Measurements from ENCODE around the gene BIN1. TPM values are rescaled to one million over a fixed set of nuclear protein-coding genes. Genes with fewer than 3 reads are reported as not detected.

BIN1 gene
- total RNA-seq, 1 donor from 2014 or later = 26.9 TPM

DNA sequence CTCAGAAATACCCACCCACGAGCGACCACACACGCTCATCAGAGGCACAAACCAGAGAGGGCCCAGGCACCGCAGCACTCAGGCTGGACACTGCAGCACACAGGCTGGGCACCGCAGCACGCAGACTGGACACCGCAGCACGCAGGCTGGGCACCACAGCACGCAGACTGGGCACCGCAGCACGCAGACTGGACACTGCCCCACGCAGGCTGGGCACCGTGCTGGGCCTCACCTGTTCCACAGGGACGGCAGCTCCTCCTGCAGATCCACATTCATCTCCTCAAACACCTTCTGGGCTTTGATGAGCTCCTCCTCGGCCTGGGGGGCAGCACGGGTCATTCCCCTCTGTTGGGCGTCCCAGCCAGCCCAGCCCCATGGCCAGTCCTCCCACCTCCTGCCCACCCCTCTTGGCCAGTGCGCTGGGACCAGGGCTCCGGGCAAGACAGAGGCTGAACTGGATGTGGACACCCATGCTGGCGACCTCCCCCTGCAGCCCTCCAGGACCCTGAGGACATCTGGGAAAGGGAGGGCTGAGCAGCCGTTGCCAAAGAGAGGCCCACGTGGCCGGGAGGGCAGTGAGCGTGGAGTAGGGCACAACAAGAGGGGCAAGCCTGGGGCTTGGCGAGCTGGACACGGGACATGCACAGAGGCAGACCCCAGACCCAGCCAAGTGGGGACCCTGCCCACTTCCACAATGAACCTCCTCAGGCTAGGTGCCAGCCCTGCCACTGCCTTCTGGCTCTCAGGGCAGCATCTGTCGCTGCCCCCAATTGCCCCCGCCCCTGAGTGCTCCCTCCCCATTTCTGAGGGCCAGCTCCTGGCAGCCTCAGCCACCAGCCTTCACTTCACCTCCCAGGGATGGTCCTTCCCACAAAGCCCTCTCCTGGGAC, 43.0 kb downstream of the BIN1 start:
- H3K27me3 Mint-ChIP-seq (ENCODE audit: insufficient read depth, low read depth) = no peaks in the 10 kb centered on the region
- Histone ChIP-seq H4K20me1 (ENCODE audit: low read depth) (no peaks in the 10 kb centered on the region), H3K27ac (no peak overlapping the region), H3K4me3 (no peak overlapping the region), H3K4me2 (no peak overlapping the region), H3K36me3 (no peaks in the 10 kb centered on the region), H3F3A (ENCODE audit: low read depth) (no peaks in the 10 kb centered on the region), H3K4me1 (no peaks in the 10 kb centered on the region), H3K27me3 (no peaks in the 10 kb centered on the region), H3K9ac (no peak overlapping the region), H3K9me3 (ENCODE audit: low read depth) (no peaks in the 10 kb centered on the region), H3K79me2 (ENCODE audit: low read depth) (no peaks in the 10 kb centered on the region), H2AFZ (replicated peaks) (no peak overlapping the region)
- H3K4me3 Mint-ChIP-seq = no peak overlapping the region
- H3K36me3 Mint-ChIP-seq = no peaks in the 10 kb centered on the region
- no peak for TF ChIP-seq EZH2 (IDR thresholded peaks at IDR 0.05)
- TF ChIP-seq EZH2phosphoT487 (IDR thresholded peaks at IDR 0.05) = no peak
- TF ChIP-seq, protein P1, sequence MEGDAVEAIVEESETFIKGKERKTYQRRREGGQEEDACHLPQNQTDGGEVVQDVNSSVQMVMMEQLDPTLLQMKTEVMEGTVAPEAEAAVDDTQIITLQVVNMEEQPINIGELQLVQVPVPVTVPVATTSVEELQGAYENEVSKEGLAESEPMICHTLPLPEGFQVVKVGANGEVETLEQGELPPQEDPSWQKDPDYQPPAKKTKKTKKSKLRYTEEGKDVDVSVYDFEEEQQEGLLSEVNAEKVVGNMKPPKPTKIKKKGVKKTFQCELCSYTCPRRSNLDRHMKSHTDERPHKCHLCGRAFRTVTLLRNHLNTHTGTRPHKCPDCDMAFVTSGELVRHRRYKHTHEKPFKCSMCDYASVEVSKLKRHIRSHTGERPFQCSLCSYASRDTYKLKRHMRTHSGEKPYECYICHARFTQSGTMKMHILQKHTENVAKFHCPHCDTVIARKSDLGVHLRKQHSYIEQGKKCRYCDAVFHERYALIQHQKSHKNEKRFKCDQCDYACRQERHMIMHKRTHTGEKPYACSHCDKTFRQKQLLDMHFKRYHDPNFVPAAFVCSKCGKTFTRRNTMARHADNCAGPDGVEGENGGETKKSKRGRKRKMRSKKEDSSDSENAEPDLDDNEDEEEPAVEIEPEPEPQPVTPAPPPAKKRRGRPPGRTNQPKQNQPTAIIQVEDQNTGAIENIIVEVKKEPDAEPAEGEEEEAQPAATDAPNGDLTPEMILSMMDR (IDR thresholded peaks at IDR 0.05) = no peak
- H3K4me1 Mint-ChIP-seq = peaks cover 14% of the 10 kb centered on the region
- H3K27ac Mint-ChIP-seq = no peak overlapping the region
- no peak for DNase-seq (ENCODE audit: low spot score)
- H3K9me3 Mint-ChIP-seq = no peaks in the 10 kb centered on the region

DNA sequence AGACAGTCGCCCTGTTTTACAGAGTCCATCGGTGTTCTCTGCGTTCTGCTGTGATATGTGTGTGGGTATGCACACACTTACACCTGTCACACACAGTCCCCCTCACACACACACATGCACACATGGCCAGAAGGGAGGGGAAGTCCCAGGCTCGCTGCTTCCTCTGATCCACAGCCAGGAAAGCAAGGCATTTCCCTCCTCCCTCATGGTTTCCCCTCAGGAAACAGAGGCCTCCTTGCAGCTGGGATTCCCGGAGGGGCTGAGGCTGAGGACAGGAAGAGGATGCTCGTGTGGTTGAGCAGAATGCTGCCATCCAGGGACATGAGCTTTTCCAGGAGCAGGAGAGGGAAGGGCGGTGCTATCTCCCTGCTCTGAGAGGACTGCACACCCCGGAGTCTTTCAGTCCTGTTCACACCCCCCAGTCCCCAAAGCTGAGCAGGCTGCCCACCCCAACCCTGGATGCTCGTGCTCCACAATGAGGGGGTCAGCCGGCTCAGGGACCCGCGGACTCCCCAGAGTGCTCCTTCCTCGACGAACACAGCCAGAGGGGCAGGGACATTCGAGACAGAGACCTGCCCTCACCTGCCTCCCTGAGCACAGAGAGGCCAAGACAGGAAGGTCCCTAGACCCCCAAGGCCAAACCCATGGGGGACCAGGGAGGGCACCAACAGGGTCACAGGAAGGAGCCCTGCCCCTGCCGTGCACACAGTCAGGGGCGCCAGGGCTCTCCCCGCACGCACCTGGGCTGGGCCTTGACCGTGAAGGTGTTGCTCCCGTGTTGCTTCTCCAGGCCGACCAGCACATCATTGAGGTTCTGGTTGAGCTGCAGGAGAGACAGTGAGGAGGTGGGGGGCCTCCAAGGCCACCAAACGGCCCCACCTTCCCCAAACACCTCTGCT, 45.3 kb downstream of the BIN1 start:
- Histone ChIP-seq H3K9ac (no peak overlapping the region), H3K36me3 (no peaks in the 10 kb centered on the region), H3K79me2 (ENCODE audit: low read depth) (no peaks in the 10 kb centered on the region), H3F3A (ENCODE audit: low read depth) (no peaks in the 10 kb centered on the region), H3K4me3 (no peak overlapping the region), H4K20me1 (ENCODE audit: low read depth) (no peaks in the 10 kb centered on the region), H3K4me1 (peaks cover 6% of the 10 kb centered on the region), H3K4me2 (no peak overlapping the region), H3K9me3 (ENCODE audit: low read depth) (no peaks in the 10 kb centered on the region), H3K27me3 (no peaks in the 10 kb centered on the region), H3K27ac (no peak overlapping the region), H2AFZ (replicated peaks) (no peak overlapping the region)
- TF ChIP-seq EZH2phosphoT487 (IDR thresholded peaks at IDR 0.05) = no peak
- TF ChIP-seq, protein P1 (IDR thresholded peaks at IDR 0.05) = no peak
- TF ChIP-seq EZH2 (IDR thresholded peaks at IDR 0.05) = no peak
- Mint-ChIP-seq H3K27me3 (ENCODE audit: insufficient read depth, low read depth) (no peaks in the 10 kb centered on the region), H3K4me1 (peaks cover 9% of the 10 kb centered on the region), H3K4me3 (no peak overlapping the region), H3K36me3 (no peaks in the 10 kb centered on the region), H3K9me3 (no peaks in the 10 kb centered on the region), H3K27ac (peak overlapping the region; percentile 91)
- no peak for DNase-seq (ENCODE audit: low spot score)

DNA sequence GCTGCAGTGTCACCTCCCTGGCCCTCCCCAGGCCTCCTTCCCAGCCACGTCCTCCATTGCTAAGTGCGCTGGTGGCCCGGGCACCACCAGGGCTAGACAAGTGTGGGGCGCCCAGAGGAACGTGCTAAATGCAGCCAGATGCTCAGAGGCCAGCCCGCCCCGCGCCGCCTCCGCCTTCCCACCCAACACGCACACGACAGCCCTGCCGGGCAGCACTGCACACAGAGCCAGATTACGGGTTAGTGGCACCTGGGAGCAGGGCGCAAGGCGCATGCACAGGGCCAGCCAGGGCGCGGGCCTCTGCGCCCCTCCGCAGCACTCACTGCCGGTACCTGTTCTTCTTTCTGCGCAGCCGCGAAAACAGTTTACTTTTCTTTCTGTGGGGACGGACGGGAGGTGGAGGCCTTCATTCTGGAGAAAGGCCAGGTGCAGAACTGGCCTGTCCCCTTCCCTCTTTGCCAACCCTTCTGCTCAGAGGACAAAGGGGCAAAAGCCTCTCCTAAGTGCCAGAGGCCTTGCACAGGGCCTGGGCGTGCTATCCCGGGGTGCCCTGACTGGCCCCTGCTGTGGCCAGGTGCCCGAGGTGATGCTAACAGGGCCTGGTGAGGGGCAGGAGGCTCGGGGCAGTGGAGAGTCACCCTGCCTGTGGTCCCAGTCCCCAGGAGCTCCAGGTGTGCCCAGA, 46.5 kb downstream of the BIN1 start:
- Histone ChIP-seq H3K27me3 (no peaks in the 10 kb centered on the region), H3K79me2 (ENCODE audit: low read depth) (no peaks in the 10 kb centered on the region), H2AFZ (replicated peaks) (no peak overlapping the region), H3K9ac (no peak overlapping the region), H4K20me1 (ENCODE audit: low read depth) (no peaks in the 10 kb centered on the region), H3F3A (ENCODE audit: low read depth) (no peaks in the 10 kb centered on the region), H3K4me3 (no peak overlapping the region), H3K27ac (no peak overlapping the region), H3K4me2 (no peak overlapping the region), H3K4me1 (peaks cover 6% of the 10 kb centered on the region), H3K9me3 (ENCODE audit: low read depth) (no peaks in the 10 kb centered on the region), H3K36me3 (no peaks in the 10 kb centered on the region)
- Mint-ChIP-seq H3K4me1 (peaks cover 5% of the 10 kb centered on the region), H3K36me3 (no peaks in the 10 kb centered on the region), H3K27ac (no peak overlapping the region), H3K9me3 (no peaks in the 10 kb centered on the region), H3K4me3 (no peak overlapping the region), H3K27me3 (ENCODE audit: insufficient read depth, low read depth) (no peaks in the 10 kb centered on the region)
- TF ChIP-seq, protein P1 (IDR thresholded peaks at IDR 0.05) = no peak
- TF ChIP-seq EZH2 (IDR thresholded peaks at IDR 0.05) (no peak), EZH2phosphoT487 (IDR thresholded peaks at IDR 0.05) (no peak)
- DNase-seq (ENCODE audit: low spot score) = no peak

Data from neural progenitor cell (in vitro differentiated cells).